ENCODE measurements around the gene KCNH2. TPM values are rescaled to one million over a fixed set of nuclear protein-coding genes. Genes with fewer than 3 reads are reported as not detected.

KCNH2 gene
- total and polyA plus RNA-seq, 2 of the 13 experiments (the other 11 are each of a cell fraction or from before 2014, with no cell fraction given): 0.09 to 0.11 TPM

DNA sequence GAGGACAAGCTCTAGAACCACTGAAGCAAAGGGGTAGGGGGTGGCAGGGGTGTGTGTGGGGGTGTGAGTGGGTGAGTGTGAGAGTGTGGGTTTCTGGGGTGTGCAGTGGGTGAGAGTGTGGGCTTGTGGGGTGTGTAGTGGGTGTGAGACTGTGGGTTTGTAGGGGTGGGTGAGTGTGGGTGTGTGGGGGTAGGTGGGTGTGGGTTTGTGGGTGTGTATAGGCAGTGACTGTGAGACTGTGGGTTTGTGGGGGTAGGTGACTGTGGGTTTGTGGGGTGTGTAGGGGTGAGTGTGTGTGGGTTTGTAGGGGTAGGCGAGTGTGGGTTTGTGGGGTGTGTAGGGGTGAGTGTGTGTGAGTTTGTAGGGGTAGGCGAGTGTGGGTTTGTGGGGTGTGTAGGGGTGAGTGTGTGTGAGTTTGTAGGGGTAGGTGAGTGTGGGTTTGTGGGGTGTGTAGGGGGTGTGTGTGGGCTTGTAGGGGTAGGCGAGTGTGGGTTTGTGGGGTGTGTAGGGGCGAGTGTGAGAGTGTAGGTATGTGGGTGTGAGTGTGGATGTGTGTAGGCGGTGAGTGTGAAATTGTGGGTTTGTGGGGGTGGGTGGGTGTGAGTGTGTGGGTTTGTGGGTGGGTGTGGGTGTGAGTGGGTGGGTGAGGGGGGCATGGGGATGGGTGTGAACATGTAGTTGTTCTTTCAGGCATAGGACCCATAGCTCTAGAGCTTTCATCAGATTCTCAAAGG, 21.5 kb upstream of the KCNH2 start:
- Histone ChIP-seq H3K4me1 (ENCODE audit: insufficient read depth, low read length) (peaks cover 24% of the 10 kb centered on the region), H3K9ac (ENCODE audit: insufficient read depth, low read depth, low read length) (no peak overlapping the region), H3K36me3 (replicated peaks in 1 of 2; ENCODE audit: control insufficient read depth in 1 of 2, insufficient read depth in 2 of 2, low read length in 2 of 2) (no peaks in the 10 kb centered on the region), H3K27me3 (ENCODE audit: control insufficient read depth in 1 of 2, insufficient read depth in 2 of 2, low read length in 2 of 2) (peaks cover 0 to 10% of the 10 kb centered on the region in 2 experiments; a peak in 2 of 5 replicates), H2AFZ (ENCODE audit: low read length) (no peak overlapping the region), H3K27ac (ENCODE audit: extremely low read length, insufficient read depth, low read length) (no peak overlapping the region), H3K9me3 (ENCODE audit: low read length) (no peaks in the 10 kb centered on the region), H3K79me2 (ENCODE audit: insufficient read depth, low read length) (no peaks in the 10 kb centered on the region), H4K20me1 (ENCODE audit: insufficient read depth, low read length) (no peaks in the 10 kb centered on the region), H3K4me2 (ENCODE audit: low read depth, low read length) (no peak overlapping the region), H3K4me3 (replicated peaks in 1 of 3; ENCODE audit: insufficient read depth in 1 of 3, low read depth in 2 of 3, low read length in 3 of 3) (no peak overlapping the region)
- no TSS peak for BruUV-seq (replicated peaks)
- FAIRE-seq (no peak), ATAC-seq (no peak), DNase-seq (ENCODE audit: low spot score) (no peak)
- TF ChIP-seq, protein P1, sequence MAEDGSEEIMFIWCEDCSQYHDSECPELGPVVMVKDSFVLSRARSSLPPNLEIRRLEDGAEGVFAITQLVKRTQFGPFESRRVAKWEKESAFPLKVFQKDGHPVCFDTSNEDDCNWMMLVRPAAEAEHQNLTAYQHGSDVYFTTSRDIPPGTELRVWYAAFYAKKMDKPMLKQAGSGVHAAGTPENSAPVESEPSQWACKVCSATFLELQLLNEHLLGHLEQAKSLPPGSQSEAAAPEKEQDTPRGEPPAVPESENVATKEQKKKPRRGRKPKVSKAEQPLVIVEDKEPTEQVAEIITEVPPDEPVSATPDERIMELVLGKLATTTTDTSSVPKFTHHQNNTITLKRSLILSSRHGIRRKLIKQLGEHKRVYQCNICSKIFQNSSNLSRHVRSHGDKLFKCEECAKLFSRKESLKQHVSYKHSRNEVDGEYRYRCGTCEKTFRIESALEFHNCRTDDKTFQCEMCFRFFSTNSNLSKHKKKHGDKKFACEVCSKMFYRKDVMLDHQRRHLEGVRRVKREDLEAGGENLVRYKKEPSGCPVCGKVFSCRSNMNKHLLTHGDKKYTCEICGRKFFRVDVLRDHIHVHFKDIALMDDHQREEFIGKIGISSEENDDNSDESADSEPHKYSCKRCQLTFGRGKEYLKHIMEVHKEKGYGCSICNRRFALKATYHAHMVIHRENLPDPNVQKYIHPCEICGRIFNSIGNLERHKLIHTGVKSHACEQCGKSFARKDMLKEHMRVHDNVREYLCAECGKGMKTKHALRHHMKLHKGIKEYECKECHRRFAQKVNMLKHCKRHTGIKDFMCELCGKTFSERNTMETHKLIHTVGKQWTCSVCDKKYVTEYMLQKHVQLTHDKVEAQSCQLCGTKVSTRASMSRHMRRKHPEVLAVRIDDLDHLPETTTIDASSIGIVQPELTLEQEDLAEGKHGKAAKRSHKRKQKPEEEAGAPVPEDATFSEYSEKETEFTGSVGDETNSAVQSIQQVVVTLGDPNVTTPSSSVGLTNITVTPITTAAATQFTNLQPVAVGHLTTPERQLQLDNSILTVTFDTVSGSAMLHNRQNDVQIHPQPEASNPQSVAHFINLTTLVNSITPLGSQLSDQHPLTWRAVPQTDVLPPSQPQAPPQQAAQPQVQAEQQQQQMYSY (CRISPR knock-in tag; IDR thresholded peaks at IDR 0.05): no peak
- no peak for TF ChIP-seq ZNF547 (CRISPR knock-in tag; IDR thresholded peaks at IDR 0.05)
- no peak for TF ChIP-seq KAT8 (CRISPR knock-in tag; IDR thresholded peaks at IDR 0.05)
- no peak for TF ChIP-seq HOXA5 (CRISPR knock-in tag; IDR thresholded peaks at IDR 0.05)
- TF ChIP-seq KAT7 (CRISPR knock-in tag; IDR thresholded peaks at IDR 0.05; ENCODE audit: borderline replicate concordance): no peak
- no peak for TF ChIP-seq NCOA1 (CRISPR knock-in tag; IDR thresholded peaks at IDR 0.05)
- in situ Hi-C loops (cut with HindIII; ENCODE audit: extremely low pct_ligation_motif_present, low pct_unique_long_range_greater_than_20kb): no loop called here
- ChIA-PET CTCF (ENCODE audit: low intra/inter-chr PET ratio, low total read pairs) (no interaction called here), POLR2A (no interaction called here)
- intact Hi-C loops (cut with micrococcal nuclease; ENCODE audit: unreplicated experiment): no loop called here
- WGBS (ENCODE audit: low lambda C conversion rate): 58% methylated on average over 5 of the region's 5 CpGs

All from HepG2 (cell line).